Ectodermal cell (in vitro differentiated cells): Measurements from ENCODE around the gene DEPDC5. TPM values are rescaled to one million over a fixed set of nuclear protein-coding genes. Genes with fewer than 3 reads are reported as not detected.
"Not testable (repeated sequence)": the region's sequence is repeated elsewhere in the genome, so short reads cannot be mapped to it uniquely, and the experiment has no call there.

Experiments used
- H3K27ac ChIP-seq: 2 replicates; pipeline ENCODE4 v1.7.0; 2013; ENCODE audit warnings: mild to moderate bottlenecking, low read depth, low read length; ENCODE audit not compliant: insufficient read depth, poor library complexity, severe bottlenecking
- H3K27me3 ChIP-seq: 2 replicates; pipeline ENCODE4 v1.7.0; 2013; ENCODE audit warnings: mild to moderate bottlenecking, low read length; ENCODE audit not compliant: insufficient read depth, control insufficient read depth, poor library complexity, severe bottlenecking
- H3K36me3 ChIP-seq: one replicate; pipeline ENCODE4 v1.7.0; 2013; ENCODE audit warnings: low read length; ENCODE audit not compliant: control insufficient read depth, insufficient read depth
- H3K4me1 ChIP-seq: one replicate; pipeline ENCODE4 v1.7.0; 2013; ENCODE audit warnings: low read length; ENCODE audit not compliant: control insufficient read depth, insufficient read depth
- H3K4me3 ChIP-seq: 2 replicates; pipeline ENCODE4 v1.7.0; 2013; ENCODE audit warnings: low read depth, low read length, control low read depth; ENCODE audit not compliant: insufficient read depth
- H3K9me3 ChIP-seq: 2 replicates; pipeline ENCODE4 v1.7.0; 2013; ENCODE audit warnings: mild to moderate bottlenecking, low read length, moderate library complexity; ENCODE audit not compliant: control insufficient read depth
- WGBS, 2 experiments: methylation state at CpG; one replicate each; pipeline ENCODE4 v1.1.7; 2013; ENCODE audit warnings: missing lambda C conversion rate in 2 of 2; 5-methylcytosine and 5-hydroxymethylcytosine counted together
- polyA plus RNA-seq, 4 experiments: library from polyadenylated mRNA; stranded (reverse); fragments of 50-300 nt; gene quantifications; one replicate each; pipeline ENCODE4 v1.2.3, GENCODE V29; 2013

DEPDC5 gene
- 16.8 TPM for polyA plus RNA-seq (2013, experiment 1 of 4)
- polyA plus RNA-seq (2013, experiment 2 of 4), result 18.7 TPM
- 11.2 TPM for polyA plus RNA-seq (2013, experiment 3 of 4)
- polyA plus RNA-seq (2013, experiment 4 of 4), result 14.1 TPM

GRCh38 chr22:31753634-31754501 is at the start of gene DEPDC5:
TSS of gene DEPDC5 (plus strand) at chr22:31754019. CDS start at chr22:31754922, 903 bp downstream.
- no peaks in the 10 kb centered on the region for H3K9me3 ChIP-seq
- H3K4me1 ChIP-seq, result peaks cover 16% of the 10 kb centered on the region
- 2% methylated on average over 64 to 65 of the region's 65 CpGs for WGBS, 2 experiments
- no peaks in the 10 kb centered on the region for H3K27me3 ChIP-seq
- H3K4me3 ChIP-seq, result peak within 1 kb of the TSS; percentile 53
- H3K36me3 ChIP-seq, result no peaks in the 10 kb centered on the region
- peak within 1 kb of the TSS; percentile 94 for H3K27ac ChIP-seq

GRCh38 chr22:31707519-31707918 is 46.3 kb upstream of the DEPDC5 start:
- H3K4me1 ChIP-seq, result no peaks in the 10 kb centered on the region
- WGBS, 2 experiments, result 90 to 94% methylated on average over 8 of the region's 8 CpGs
- H3K9me3 ChIP-seq, result no peaks in the 10 kb centered on the region
- H3K27me3 ChIP-seq, result no peaks in the 10 kb centered on the region
- no peak overlapping the region for H3K27ac ChIP-seq
- H3K4me3 ChIP-seq, result no peak overlapping the region
- H3K36me3 ChIP-seq, result peaks cover 30% of the 10 kb centered on the region

- peaks cover 37% of the 10 kb centered on the region for H3K36me3 ChIP-seq
- WGBS, 2 experiments, result 94 to 97% methylated on average over 10 to 12 of the region's 12 CpGs
- not testable (repeated sequence) for H3K27ac ChIP-seq
These were observed 42.6 kb upstream of the DEPDC5 start for GRCh38 chr22:31711226-31711625.

GRCh38 chr22:31715147-31715778 is 38.6 kb upstream of the DEPDC5 start:
- 96 to 97% methylated on average over 5 of the region's 5 CpGs for WGBS, 2 experiments
- Histone ChIP-seq H3K4me3 (no peak overlapping the region), H3K9me3 (no peaks in the 10 kb centered on the region), H3K36me3 (peaks cover 48% of the 10 kb centered on the region), H3K27me3 (no peaks in the 10 kb centered on the region), H3K27ac (no peak overlapping the region), H3K4me1 (no peaks in the 10 kb centered on the region)

More at GRCh38 chr22:31711226-31711625, 42.6 kb upstream of the DEPDC5 start:
- not testable (repeated sequence) for H3K9me3 ChIP-seq, H3K4me1 ChIP-seq, H3K27me3 ChIP-seq, H3K4me3 ChIP-seq

GRCh38 chr22:31719850-31720471 is 33.9 kb upstream of the DEPDC5 start:
- no peak overlapping the region for H3K4me3 ChIP-seq
- no peaks in the 10 kb centered on the region for H3K4me1 ChIP-seq
- H3K27ac ChIP-seq, result no peak overlapping the region
- H3K27me3 ChIP-seq, result no peaks in the 10 kb centered on the region
- H3K36me3 ChIP-seq, result peaks cover 33% of the 10 kb centered on the region
- no peaks in the 10 kb centered on the region for H3K9me3 ChIP-seq
- 90 to 91% methylated on average over 7 of the region's 7 CpGs for WGBS, 2 experiments

GRCh38 chr22:31723723-31724122 is 30.1 kb upstream of the DEPDC5 start:
- Histone ChIP-seq H3K27me3 (no peaks in the 10 kb centered on the region), H3K9me3 (no peaks in the 10 kb centered on the region), H3K27ac (no peak overlapping the region), H3K36me3 (peaks cover 13% of the 10 kb centered on the region), H3K4me1 (no peaks in the 10 kb centered on the region), H3K4me3 (no peak overlapping the region)
- 92% methylated on average over 5 of the region's 5 CpGs for WGBS, 2 experiments

GRCh38 chr22:31726692-31727091 is 27.1 kb upstream of the DEPDC5 start:
- WGBS, 2 experiments, result 96 to 99% methylated on average over 3 of the region's 3 CpGs
- H3K36me3 ChIP-seq, result peaks cover 13% of the 10 kb centered on the region
- no peaks in the 10 kb centered on the region for H3K9me3 ChIP-seq
- no peaks in the 10 kb centered on the region for H3K27me3 ChIP-seq
- H3K27ac ChIP-seq, result no peak overlapping the region
- no peaks in the 10 kb centered on the region for H3K4me1 ChIP-seq
- H3K4me3 ChIP-seq, result no peak overlapping the region

GRCh38 chr22:31728857-31729256 is 25.0 kb upstream of the DEPDC5 start:
- Histone ChIP-seq H3K36me3 (peaks cover 9% of the 10 kb centered on the region), H3K4me3 (no peak overlapping the region)

GRCh38 chr22:31730344-31730711 is 23.5 kb upstream of the DEPDC5 start:
- Histone ChIP-seq H3K36me3 (no peaks in the 10 kb centered on the region), H3K4me1 (no peaks in the 10 kb centered on the region), H3K27ac (no peak overlapping the region), H3K27me3 (no peaks in the 10 kb centered on the region), H3K9me3 (no peaks in the 10 kb centered on the region), H3K4me3 (no peak overlapping the region)
- WGBS, 2 experiments, result 88 to 89% methylated on average over 7 to 8 of the region's 8 CpGs

More at GRCh38 chr22:31728857-31729256, 25.0 kb upstream of the DEPDC5 start:
- 96 to 99% methylated on average over 4 of the region's 4 CpGs for WGBS, 2 experiments
- Histone ChIP-seq H3K27me3 (no peaks in the 10 kb centered on the region), H3K4me1 (no peaks in the 10 kb centered on the region), H3K9me3 (no peaks in the 10 kb centered on the region), H3K27ac (no peak overlapping the region)
